ENCODE measurements around the gene PIAS3. TPM values are rescaled to one million over a fixed set of nuclear protein-coding genes. Genes with fewer than 3 reads are reported as not detected.

PIAS3 gene
- total and polyA plus RNA-seq, 10 of the 15 experiments (the other 5 are each of a cell fraction or from before 2014, with no cell fraction given): 0.85 to 14.9 (median 10.6) TPM

DNA sequence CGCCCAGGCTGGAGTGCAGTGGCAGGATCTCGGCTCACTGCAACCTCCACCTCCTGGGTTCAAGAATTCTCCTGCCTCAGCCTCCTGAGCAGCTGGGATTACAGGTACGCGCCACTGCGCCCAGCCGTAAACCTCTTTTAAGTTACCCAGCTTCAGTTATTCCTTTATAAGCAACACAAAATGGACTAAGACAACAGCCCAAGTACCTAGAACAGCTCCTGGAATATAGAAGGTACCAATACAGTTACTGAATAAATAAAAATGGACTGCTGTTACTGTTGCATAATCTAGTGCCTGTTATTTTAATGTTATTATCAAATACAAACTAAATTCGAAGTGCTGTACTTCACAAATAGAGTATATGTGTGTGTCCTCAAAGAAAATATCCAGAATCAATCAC lies 52.0 kb downstream of the PIAS3 start (continued):
- TF ChIP-seq IRF5 (IDR thresholded peaks at IDR 0.05; ENCODE audit: borderline replicate concordance): no peak
- TF ChIP-seq SMC3 (IDR thresholded peaks at IDR 0.05; ENCODE audit: borderline replicate concordance, low read length): no peak
- TF ChIP-seq CEBPB (IDR thresholded peaks at IDR 0.05; ENCODE audit: borderline replicate concordance in 1 of 2, low read depth in 2 of 2, low read length in 2 of 2): no peak
- TF ChIP-seq, protein P1, sequence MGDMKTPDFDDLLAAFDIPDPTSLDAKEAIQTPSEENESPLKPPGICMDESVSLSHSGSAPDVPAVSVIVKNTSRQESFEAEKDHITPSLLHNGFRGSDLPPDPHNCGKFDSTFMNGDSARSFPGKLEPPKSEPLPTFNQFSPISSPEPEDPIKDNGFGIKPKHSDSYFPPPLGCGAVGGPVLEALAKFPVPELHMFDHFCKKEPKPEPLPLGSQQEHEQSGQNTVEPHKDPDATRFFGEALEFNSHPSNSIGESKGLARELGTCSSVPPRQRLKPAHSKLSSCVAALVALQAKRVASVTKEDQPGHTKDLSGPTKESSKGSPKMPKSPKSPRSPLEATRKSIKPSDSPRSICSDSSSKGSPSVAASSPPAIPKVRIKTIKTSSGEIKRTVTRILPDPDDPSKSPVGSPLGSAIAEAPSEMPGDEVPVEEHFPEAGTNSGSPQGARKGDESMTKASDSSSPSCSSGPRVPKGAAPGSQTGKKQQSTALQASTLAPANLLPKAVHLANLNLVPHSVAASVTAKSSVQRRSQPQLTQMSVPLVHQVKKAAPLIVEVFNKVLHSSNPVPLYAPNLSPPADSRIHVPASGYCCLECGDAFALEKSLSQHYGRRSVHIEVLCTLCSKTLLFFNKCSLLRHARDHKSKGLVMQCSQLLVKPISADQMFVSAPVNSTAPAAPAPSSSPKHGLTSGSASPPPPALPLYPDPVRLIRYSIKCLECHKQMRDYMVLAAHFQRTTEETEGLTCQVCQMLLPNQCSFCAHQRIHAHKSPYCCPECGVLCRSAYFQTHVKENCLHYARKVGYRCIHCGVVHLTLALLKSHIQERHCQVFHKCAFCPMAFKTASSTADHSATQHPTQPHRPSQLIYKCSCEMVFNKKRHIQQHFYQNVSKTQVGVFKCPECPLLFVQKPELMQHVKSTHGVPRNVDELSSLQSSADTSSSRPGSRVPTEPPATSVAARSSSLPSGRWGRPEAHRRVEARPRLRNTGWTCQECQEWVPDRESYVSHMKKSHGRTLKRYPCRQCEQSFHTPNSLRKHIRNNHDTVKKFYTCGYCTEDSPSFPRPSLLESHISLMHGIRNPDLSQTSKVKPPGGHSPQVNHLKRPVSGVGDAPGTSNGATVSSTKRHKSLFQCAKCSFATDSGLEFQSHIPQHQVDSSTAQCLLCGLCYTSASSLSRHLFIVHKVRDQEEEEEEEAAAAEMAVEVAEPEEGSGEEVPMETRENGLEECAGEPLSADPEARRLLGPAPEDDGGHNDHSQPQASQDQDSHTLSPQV (IDR thresholded peaks at IDR 0.05): no peak

DNA sequence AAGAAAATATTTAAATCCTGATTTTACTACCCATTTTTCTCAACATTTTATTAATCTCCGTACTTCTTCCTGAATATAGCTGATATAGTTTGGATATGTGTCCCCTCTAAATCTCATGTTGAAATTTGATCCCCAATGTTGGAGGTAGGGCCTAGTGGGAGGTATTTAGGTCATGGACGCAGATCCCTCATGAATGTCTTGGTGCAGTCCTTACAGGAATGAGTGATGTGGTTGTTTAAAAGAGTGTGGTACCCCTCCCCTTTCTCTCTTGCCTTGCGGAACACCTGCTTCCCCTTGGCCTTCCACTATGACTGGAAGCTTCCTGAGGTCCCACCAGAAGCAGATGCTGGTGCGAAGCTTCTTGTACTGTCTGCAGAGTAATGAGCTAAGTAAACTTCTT lies 52.5 kb downstream of the PIAS3 start:
- SMC1A ChIA-PET (ENCODE audit: uncharacterized antibody, unreplicated experiment): interaction anchor here (1.3 kb wide), 2 partner anchors 22 to 29 kb away, joined by 3 to 4 read pairs; no protein-coding TSS in a partner anchor
- H4K20me1 ChIP-seq (ENCODE audit: control insufficient read depth, insufficient read depth): no peaks in the 10 kb centered on the region
- POLR2A ChIA-PET: no interaction called here
- ATAC-seq: no peak
- no peak overlapping the region for H3K9ac ChIP-seq (ENCODE audit: control insufficient read depth, insufficient read depth, low read length)
- H3K4me2 ChIP-seq (ENCODE audit: control insufficient read depth, insufficient read depth): no peak overlapping the region
- in situ Hi-C loops (cut with MboI): no loop called here
- no peaks in the 10 kb centered on the region; the same call in none of the 2 replicates for H3K4me1 ChIP-seq (ENCODE audit: control insufficient read depth, insufficient read depth, low read length)
- RAD21 ChIA-PET (ENCODE audit: unreplicated experiment): interaction anchor here (1.3 to 1.5 kb wide), 2 partner anchors 11 to 18 kb away, joined by 3 read pairs; no protein-coding TSS in a partner anchor
- TF ChIP-seq GABPA (IDR thresholded peaks at IDR 0.05; ENCODE audit: low read depth) (no peak), ZNF207 (IDR thresholded peaks at IDR 0.05; ENCODE audit: borderline replicate concordance) (no peak), HDAC6 (IDR thresholded peaks at IDR 0.05; ENCODE audit: unreplicated experiment) (no peak), ZNF217 (IDR thresholded peaks at IDR 0.05) (no peak)
- H3K36me3 ChIP-seq (ENCODE audit: control insufficient read depth in 2 of 2, insufficient read depth in 2 of 2, low read length in 1 of 2): no peaks in the 10 kb centered on the region
- intact Hi-C loops (cut with micrococcal nuclease; ENCODE audit: unreplicated experiment): no loop called here
- H3K79me2 ChIP-seq (ENCODE audit: control insufficient read depth, insufficient read depth, low read length): peaks cover 10% of the 10 kb centered on the region
- H3K27ac ChIP-seq (ENCODE audit: control insufficient read depth, insufficient read depth): no peak overlapping the region
- no peaks in the 10 kb centered on the region for H3K9me3 ChIP-seq (replicated peaks; ENCODE audit: control insufficient read depth, insufficient read depth, low read length)
- DNase-seq (ENCODE audit: low read depth, low spot score): no peak
- BruUV-seq (replicated peaks): no TSS peak
- H2AFZ ChIP-seq (ENCODE audit: control insufficient read depth, low read depth, low read length): no peak overlapping the region
- CTCF ChIA-PET: interaction anchor here (1.7 to 1.8 kb wide), 2 partner anchors 10 to 39 kb away, joined by 5 to 6 read pairs; partner anchors contain the start of gene NUDT17
- no peaks in the 10 kb centered on the region for H3K27me3 ChIP-seq (replicated peaks in 1 of 2; ENCODE audit: control insufficient read depth in 2 of 2, insufficient read depth in 2 of 2, low read length in 1 of 2)
- no peak overlapping the region for H3K4me3 ChIP-seq
- WGBS (ENCODE audit: insufficient coverage, insufficient replicate concordance, low lambda C conversion rate, missing lambda C conversion rate): 96% methylated on average over 4 of the region's 4 CpGs
- no peak for FAIRE-seq
